Subcutaneous adipose tissue (tissue), 4 donors: ENCODE measurements around the gene TGM2. TPM values are rescaled to one million over a fixed set of nuclear protein-coding genes. Genes with fewer than 3 reads are reported as not detected.

Experiments used
- CTCF ChIP-seq: fragments of 450-650 bp; IDR thresholded peaks from one replicate; pipeline ENCODE4 v1.5.1; 2016; ENCODE audit warnings: low read depth, mild to moderate bottlenecking, control low read depth, antibody characterized with exemption, moderate library complexity
- total RNA-seq, 4 donors: library from RNA; depleted of rRNA; stranded (reverse); fragments of >200 nt; gene quantifications; one replicate each; pipeline ENCODE4 v1.1.0, GENCODE V29; 2016

Gene TGM2
- total RNA-seq, 4 donors from 2014 or later = 13.9 to 28.9 (median 19.2) TPM

- TF ChIP-seq CTCF = no peak
Measured at GRCh38 chr20:38129248-38129865, 35.7 kb downstream of the TGM2 start.

GRCh38 chr20:38128691-38129090, 36.4 kb downstream of the TGM2 start:
- no peak for TF ChIP-seq CTCF

GRCh38 chr20:38127920-38128528, 37.0 kb downstream of the TGM2 start:
- no peak for TF ChIP-seq CTCF

- no peak for TF ChIP-seq CTCF
Measured at GRCh38 chr20:38126932-38127621, 38.0 kb downstream of the TGM2 start.

- no peak for TF ChIP-seq CTCF
Measured at GRCh38 chr20:38126146-38126921, 38.7 kb downstream of the TGM2 start.

GRCh38 chr20:38125157-38126056, 39.7 kb downstream of the TGM2 start:
- no peak for TF ChIP-seq CTCF
